Muscle of leg (tissue), 11 donors: ENCODE results near the gene STYXL2. TPM values are rescaled to one million over a fixed set of nuclear protein-coding genes. Genes with fewer than 3 reads are reported as not detected.

ENCODE experiments used
- DNase-seq: peaks from one replicate; pipeline ENCODE4 v3.0.0; 2013
- H3K27ac ChIP-seq: one replicate; pipeline ENCODE4 v1.5.1; 2013; ENCODE audit warnings: mild to moderate bottlenecking, low read length, control low read depth
- H3K27me3 ChIP-seq: one replicate; pipeline ENCODE4 v1.6.1; 2013; ENCODE audit warnings: low read length; ENCODE audit not compliant: control insufficient read depth, insufficient read depth
- H3K36me3 ChIP-seq: one replicate; pipeline ENCODE4 v1.6.1; 2013; ENCODE audit warnings: low read length; ENCODE audit not compliant: control insufficient read depth, insufficient read depth
- H3K4me1 ChIP-seq: one replicate; pipeline ENCODE4 v1.6.1; 2013; ENCODE audit warnings: low read length; ENCODE audit not compliant: control insufficient read depth, insufficient read depth
- H3K4me3 ChIP-seq: one replicate; pipeline ENCODE4 v1.5.1; 2013; ENCODE audit warnings: low read length, control low read depth
- H3K9me3 ChIP-seq: replicated peaks from 2 replicates; pipeline ENCODE4 v1.6.1; 2013; ENCODE audit warnings: low read depth, low read length; ENCODE audit not compliant: control insufficient read depth
- WGBS: methylation state at CpG from one replicate; pipeline ENCODE4 v1.1.5; 2013; ENCODE audit warnings: missing lambda C conversion rate; ENCODE audit not compliant: insufficient coverage; 5-methylcytosine and 5-hydroxymethylcytosine counted together
- polyA plus RNA-seq, 8 donors: library from polyadenylated mRNA; unstranded; fragments of 120-200 nt; gene quantifications; one replicate each; pipeline versions ENCODE4 v1.2.1 to v1.2.3, GENCODE V29; 2013; ENCODE audit warnings: inconsistent platforms in 1 of 8, low replicate concordance in 1 of 8; ENCODE audit not compliant: insufficient read length in 8 of 8, insufficient read depth in 1 of 8
- total RNA-seq: library from RNA; stranded (reverse); fragments of 120-200 nt; gene quantifications from one replicate; pipeline ENCODE4 v1.2.4, GENCODE V29; 2013

Gene STYXL2
- total and polyA plus RNA-seq, 9 donors: 49.6 to 119 (median 96.5) TPM

DNA sequence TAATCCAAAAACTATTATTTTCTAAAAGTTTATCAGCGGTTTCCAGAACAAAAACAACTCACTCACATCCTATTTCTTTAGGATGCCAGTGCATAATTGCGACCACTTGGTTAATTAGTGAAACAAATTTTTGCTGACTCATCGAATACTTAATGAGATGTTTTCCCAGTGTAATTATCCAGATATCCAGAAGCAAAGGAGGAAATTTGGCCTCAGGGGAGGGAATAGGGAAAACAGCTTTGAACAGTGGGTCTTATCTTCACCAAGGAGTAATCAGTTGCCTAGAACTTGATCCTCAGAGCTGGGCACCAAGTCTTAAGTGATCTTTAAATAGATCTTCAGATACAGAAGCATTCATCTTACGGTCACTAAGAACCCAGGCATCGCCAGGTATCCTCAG lies 24.3 kb downstream of the STYXL2 start:
- H3K36me3 ChIP-seq: peaks cover 46% of the 10 kb centered on the region
- H3K4me3 ChIP-seq: no peak overlapping the region
- no peaks in the 10 kb centered on the region for H3K27me3 ChIP-seq
- H3K27ac ChIP-seq: no peak overlapping the region
- no peak for DNase-seq
- H3K4me1 ChIP-seq: peaks cover 3% of the 10 kb centered on the region
- WGBS: no CpG with 5 or more reads among the region's 5 CpGs
- no peaks in the 10 kb centered on the region for H3K9me3 ChIP-seq

DNA sequence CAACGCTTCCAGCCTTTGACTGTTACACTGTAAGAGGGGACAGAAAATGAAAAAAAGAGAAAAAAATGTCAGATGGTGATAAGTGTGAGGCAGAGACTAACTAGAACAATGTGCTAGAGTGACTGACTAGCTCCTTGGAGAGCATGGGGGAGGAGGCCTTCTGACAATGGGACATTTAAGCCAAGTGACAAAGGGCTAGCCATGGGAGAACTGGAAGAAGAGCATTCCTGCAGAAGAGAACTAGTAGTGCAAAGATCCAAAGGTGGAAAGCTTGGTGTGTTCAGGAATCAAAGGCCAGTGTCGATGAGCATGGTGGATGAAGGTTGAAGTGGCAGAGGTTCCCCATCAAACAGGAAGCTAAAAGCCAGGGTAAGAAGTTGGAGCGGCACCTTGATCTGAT lies 25.8 kb downstream of the STYXL2 start:
- Histone ChIP-seq H3K4me3 (no peak overlapping the region), H3K27me3 (no peaks in the 10 kb centered on the region), H3K9me3 (no peaks in the 10 kb centered on the region), H3K27ac (no peak overlapping the region), H3K4me1 (peaks cover 3% of the 10 kb centered on the region), H3K36me3 (peaks cover 39% of the 10 kb centered on the region)
- no peak for DNase-seq
- 100% methylated on average over 2 of the region's 3 CpGs for WGBS

- peaks cover 3% of the 10 kb centered on the region for H3K4me1 ChIP-seq
- no peak for DNase-seq
- no peak overlapping the region for H3K4me3 ChIP-seq
- no peaks in the 10 kb centered on the region for H3K9me3 ChIP-seq
- no peaks in the 10 kb centered on the region for H3K27me3 ChIP-seq
- H3K27ac ChIP-seq: no peak overlapping the region
- 34% methylated on average over 3 of the region's 13 CpGs for WGBS
- peaks cover 43% of the 10 kb centered on the region for H3K36me3 ChIP-seq
Measured at GRCh38 chr1:167120899-167121298, 27.0 kb downstream of the STYXL2 start.

DNA sequence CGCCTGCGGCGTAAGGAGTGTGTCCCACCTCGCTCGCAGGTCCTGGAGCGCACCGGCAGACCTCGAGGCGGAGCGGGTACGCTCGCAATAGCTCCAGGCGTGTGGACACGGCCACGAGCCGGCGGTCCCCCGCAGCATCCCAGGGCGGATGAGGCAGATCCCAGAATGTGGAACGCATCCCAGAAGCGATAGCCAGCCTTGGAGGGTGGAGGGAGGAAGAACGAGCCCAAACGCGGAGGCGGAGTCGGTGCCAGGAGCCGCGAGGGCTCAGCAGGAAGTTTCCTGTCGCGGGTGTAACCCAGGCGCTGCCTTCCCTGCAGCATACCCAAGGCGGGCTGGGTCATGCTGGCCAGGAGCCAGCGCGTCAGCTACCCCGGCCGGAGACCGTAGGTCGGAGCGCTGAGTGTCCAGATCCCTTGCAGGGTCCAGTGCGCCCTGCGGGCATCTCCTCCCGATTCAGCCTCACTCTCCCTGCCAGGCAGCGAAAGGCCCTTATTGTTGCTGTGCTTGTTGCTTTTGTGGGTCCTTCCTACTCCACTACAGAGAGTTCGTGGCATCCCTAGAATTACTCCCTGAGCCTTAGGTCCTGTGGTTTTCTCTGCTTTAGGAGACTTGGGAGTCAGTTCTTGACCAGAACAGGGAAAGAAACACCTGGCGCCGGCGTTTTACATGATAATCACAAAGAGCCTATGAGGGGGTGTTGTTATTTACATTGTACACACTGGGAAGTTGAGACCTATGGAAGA lies 27.7 kb downstream of the STYXL2 start:
- DNase-seq: peak; percentile 26
- peaks cover 3% of the 10 kb centered on the region for H3K4me1 ChIP-seq
- no peaks in the 10 kb centered on the region for H3K27me3 ChIP-seq
- no peak overlapping the region for H3K27ac ChIP-seq
- H3K4me3 ChIP-seq: no peak overlapping the region
- 14% methylated on average over 42 of the region's 47 CpGs for WGBS
- peaks cover 49% of the 10 kb centered on the region for H3K36me3 ChIP-seq
- H3K9me3 ChIP-seq: no peaks in the 10 kb centered on the region

DNA sequence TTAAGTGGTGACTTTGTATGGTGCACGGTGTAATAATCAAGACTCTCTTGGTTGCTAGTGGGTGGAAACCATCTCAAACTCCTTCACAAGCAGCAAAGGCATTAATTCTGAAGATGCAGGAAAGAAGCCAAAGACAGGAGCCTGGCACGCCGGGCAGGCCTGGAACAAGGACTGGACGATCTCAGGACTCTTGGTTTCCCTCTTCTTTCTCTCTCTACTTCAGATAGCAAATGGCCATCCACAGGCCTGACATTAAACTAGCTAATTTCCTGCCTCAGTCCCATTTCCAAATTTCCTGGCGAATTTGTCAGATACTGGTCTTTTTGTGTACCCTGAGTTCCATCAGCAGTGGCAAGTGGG lies 28.2 kb downstream of the STYXL2 start:
- DNase-seq: no peak
- Histone ChIP-seq H3K9me3 (no peaks in the 10 kb centered on the region), H3K27ac (no peak overlapping the region), H3K4me3 (no peak overlapping the region), H3K27me3 (no peaks in the 10 kb centered on the region), H3K4me1 (peaks cover 3% of the 10 kb centered on the region), H3K36me3 (peaks cover 53% of the 10 kb centered on the region)
- 78% methylated on average over 3 of the region's 5 CpGs for WGBS

GRCh38 chr1:167122568-167122967 lies 28.7 kb downstream of the STYXL2 start:
- 90% methylated on average over 4 of the region's 4 CpGs for WGBS
- DNase-seq: no peak
- H3K4me3 ChIP-seq: no peak overlapping the region
- peaks cover 3% of the 10 kb centered on the region for H3K4me1 ChIP-seq
- no peaks in the 10 kb centered on the region for H3K27me3 ChIP-seq
- peaks cover 53% of the 10 kb centered on the region for H3K36me3 ChIP-seq
- H3K27ac ChIP-seq: no peak overlapping the region
- H3K9me3 ChIP-seq: no peaks in the 10 kb centered on the region

DNA sequence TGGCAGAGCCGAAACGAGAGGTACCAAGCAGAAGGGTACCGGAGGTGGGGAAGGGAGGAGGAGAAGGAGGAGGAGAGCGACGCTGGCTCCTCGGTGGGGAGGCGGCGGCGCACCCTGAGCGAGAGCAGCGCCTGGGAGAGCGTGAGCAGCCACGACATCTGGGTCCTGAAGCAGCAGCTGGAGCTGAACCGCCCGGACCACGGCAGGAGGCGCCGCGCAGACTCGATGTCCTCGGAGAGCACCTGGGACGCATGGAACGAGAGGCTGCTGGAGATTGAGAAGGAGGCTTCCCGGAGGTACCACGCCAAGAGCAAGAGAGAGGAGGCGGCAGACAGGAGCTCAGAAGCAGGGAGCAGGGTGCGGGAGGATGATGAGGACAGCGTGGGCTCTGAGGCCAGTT lies 32.4 kb downstream of the STYXL2 start:
- no peaks in the 10 kb centered on the region for H3K9me3 ChIP-seq
- no peak overlapping the region for H3K4me3 ChIP-seq
- H3K27ac ChIP-seq: no peak overlapping the region
- peaks cover 46% of the 10 kb centered on the region for H3K36me3 ChIP-seq
- H3K27me3 ChIP-seq: no peaks in the 10 kb centered on the region
- no peak for DNase-seq
- 89% methylated on average over 28 of the region's 28 CpGs for WGBS
- peaks cover 3% of the 10 kb centered on the region for H3K4me1 ChIP-seq

DNA sequence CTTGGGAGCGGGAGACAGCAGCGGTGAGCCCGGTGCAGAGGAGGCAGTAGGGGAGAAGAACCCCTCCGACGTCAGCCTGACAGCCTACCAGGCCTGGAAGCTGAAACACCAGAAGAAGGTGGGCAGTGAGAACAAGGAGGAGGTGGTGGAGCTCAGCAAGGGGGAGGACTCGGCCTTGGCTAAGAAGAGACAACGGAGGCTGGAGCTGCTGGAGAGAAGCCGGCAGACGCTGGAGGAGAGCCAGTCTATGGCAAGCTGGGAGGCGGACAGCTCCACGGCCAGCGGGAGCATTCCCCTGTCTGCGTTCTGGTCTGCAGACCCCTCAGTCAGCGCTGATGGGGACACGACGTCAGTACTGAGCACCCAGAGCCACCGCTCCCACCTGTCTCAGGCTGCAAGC lies 32.9 kb downstream of the STYXL2 start:
- Histone ChIP-seq H3K36me3 (peaks cover 44% of the 10 kb centered on the region), H3K9me3 (no peaks in the 10 kb centered on the region), H3K27me3 (no peaks in the 10 kb centered on the region), H3K27ac (no peak overlapping the region), H3K4me1 (no peaks in the 10 kb centered on the region), H3K4me3 (no peak overlapping the region)
- DNase-seq: no peak
- WGBS: 84% methylated on average over 17 of the region's 17 CpGs

DNA sequence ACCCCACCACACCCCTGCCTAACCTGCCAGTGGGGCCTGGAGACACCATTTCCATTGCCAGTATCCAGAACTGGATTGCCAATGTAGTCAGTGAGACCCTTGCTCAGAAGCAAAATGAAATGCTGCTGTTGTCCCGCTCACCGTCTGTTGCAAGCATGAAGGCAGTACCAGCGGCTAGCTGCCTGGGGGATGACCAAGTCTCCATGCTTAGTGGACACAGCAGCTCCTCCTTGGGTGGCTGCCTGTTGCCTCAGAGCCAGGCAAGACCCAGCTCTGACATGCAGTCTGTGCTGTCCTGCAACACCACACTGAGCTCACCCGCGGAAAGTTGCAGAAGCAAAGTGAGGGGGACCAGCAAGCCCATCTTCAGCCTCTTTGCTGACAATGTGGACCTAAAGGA lies 33.4 kb downstream of the STYXL2 start:
- Histone ChIP-seq H3K4me3 (no peak overlapping the region), H3K36me3 (peaks cover 39% of the 10 kb centered on the region), H3K27me3 (no peaks in the 10 kb centered on the region), H3K4me1 (no peaks in the 10 kb centered on the region), H3K27ac (no peak overlapping the region), H3K9me3 (no peaks in the 10 kb centered on the region)
- no peak for DNase-seq
- WGBS: 97% methylated on average over 5 of the region's 5 CpGs

DNA sequence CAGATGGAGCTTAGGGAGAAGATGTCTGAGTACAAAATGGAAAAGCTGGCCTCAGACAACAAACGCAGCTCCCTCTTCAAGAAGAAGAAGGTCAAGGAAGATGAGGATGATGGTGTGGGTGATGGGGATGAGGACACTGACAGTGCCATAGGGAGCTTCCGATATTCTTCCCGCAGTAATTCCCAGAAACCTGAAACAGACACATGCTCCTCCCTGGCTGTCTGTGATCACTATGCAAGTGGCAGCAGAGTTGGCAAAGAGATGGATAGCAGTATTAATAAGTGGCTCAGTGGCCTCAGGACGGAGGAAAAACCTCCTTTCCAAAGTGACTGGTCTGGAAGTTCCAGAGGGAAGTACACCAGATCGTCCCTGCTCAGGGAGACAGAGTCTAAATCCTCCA lies 33.8 kb downstream of the STYXL2 start:
- Histone ChIP-seq H3K27ac (no peak overlapping the region), H3K36me3 (peaks cover 36% of the 10 kb centered on the region), H3K4me3 (no peak overlapping the region), H3K4me1 (no peaks in the 10 kb centered on the region), H3K27me3 (no peaks in the 10 kb centered on the region), H3K9me3 (no peaks in the 10 kb centered on the region)
- DNase-seq: no peak
- 61% methylated on average over 2 of the region's 5 CpGs for WGBS
